ENCODE measurements around the gene PIM2.

Gene PIM2

GRCh38 chrX:48936429-48937053, 17.7 kb upstream of the PIM2 start:
- no peak for DNase-seq (ENCODE audit: low read depth in 2 of 2)

- DNase-seq (ENCODE audit: low read depth in 2 of 2): no peak
Measured at GRCh38 chrX:48935301-48935670, 16.5 kb upstream of the PIM2 start.

- no peak for DNase-seq (ENCODE audit: low read depth in 2 of 2)
Measured at GRCh38 chrX:48934581-48935300, 15.9 kb upstream of the PIM2 start.

GRCh38 chrX:48933757-48934156, 14.9 kb upstream of the PIM2 start:
- DNase-seq (ENCODE audit: low read depth in 2 of 2): no peak

DNA sequence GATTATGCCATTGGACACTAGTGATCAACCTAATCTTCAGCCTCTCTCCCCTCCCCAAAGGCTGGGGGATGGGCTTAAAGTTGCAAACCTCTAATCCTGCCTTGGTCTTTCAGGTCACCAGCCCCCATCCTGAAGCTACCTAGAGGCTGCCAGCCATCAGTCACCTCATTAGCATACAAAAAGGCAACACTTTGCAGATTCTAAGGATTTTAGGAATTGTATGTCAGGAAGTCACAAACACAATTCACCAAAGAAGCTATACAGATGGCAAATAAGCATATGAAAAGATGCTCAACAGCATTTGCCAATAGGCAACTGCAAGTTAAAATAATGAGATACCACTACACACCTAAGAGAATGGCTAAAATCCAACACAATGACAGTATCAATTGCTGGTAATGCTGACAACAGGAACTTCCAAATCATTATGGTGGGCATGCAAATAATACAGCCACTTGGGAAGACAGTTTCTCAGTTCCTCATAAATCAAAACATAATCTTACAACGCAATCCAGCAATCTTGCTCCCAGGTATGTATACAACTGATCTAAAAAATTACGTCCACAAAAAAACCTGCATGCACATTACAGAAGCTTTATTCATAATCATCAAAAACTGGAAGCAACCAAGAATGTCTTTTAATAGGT, 9.0 kb upstream of the PIM2 start:
- DNase-seq (ENCODE audit: low read depth in 2 of 2): no peak

DNA sequence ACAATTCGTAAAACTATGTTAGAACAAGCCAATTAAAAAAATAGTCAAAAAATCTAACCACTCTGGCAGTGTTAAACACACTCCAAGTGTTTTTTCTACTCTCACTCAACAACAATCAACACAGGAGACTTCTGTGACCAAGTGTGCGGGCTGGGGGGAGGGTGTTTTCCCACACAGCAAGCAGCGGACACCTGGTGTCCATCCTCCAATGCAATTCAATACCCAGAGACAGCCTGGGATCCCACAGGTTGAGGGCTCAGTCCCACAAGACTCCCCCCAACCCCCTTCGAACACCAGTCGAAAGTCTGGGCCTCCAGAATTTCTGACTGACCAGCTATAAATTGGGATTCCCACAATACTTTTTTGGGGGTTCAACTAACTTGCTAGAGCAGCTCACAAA, 8.3 kb upstream of the PIM2 start:
- no peak for DNase-seq (ENCODE audit: low read depth in 2 of 2)

DNA sequence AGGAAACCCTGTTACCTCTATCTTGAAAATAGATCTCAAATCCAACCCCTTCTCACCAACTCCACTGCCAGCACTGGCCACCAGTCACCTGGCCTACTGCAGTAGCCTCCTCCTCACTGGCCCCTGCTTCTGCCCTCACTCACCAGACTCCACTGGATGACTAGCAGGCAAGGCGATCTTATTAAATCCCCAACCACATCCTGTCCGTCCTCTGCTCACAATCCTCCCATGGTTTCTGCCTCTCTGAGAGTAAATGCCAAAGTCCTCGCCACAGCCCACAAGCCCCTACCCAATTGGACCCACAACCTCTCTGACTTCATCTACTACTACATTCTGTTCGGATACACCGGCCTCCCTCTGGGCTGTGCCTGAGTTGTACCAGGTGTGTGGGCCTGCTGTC, 5.4 kb upstream of the PIM2 start:
- no peak for DNase-seq (ENCODE audit: low read depth in 2 of 2)

GRCh38 chrX:48923771-48924170, 4.9 kb upstream of the PIM2 start:
- DNase-seq (ENCODE audit: low read depth in 2 of 2): no peak

GRCh38 chrX:48920718-48921104, 1.9 kb upstream of the PIM2 start:
- no peak for DNase-seq (ENCODE audit: low read depth in 2 of 2)

GRCh38 chrX:48919947-48920717, 1.3 kb upstream of the PIM2 start:
- DNase-seq (ENCODE audit: low read depth in 2 of 2): no peak

DNA sequence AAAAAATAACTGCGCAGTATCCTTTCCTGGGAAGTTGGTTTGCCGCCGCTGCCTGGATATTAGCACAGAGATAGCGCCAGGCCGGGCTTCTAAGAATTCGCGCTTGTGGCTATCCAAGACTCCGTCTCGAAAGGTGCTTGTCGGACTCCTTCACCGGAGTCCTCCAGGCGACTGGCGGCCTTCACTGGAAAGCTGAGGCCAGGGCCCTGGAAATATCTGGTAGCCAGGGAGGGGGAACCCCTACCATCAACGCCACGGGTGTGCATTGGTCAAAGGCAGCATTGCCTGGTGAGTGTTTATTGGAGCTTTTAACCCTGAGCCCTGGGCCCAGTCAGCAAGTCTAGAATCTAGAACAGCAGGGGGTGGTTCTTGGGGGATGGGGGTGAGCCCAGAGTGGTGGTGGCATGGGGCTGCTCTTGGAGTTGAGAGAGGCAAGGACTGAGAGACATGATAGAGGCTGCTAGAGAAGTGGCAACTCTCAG, 577 bp upstream of the PIM2 start:
- DNase-seq (ENCODE audit: low read depth in 2 of 2): no peak

- no peak for DNase-seq (ENCODE audit: low read depth in 2 of 2)
Measured at GRCh38 chrX:48918301-48918642, 552 bp downstream of the PIM2 start.

DNA sequence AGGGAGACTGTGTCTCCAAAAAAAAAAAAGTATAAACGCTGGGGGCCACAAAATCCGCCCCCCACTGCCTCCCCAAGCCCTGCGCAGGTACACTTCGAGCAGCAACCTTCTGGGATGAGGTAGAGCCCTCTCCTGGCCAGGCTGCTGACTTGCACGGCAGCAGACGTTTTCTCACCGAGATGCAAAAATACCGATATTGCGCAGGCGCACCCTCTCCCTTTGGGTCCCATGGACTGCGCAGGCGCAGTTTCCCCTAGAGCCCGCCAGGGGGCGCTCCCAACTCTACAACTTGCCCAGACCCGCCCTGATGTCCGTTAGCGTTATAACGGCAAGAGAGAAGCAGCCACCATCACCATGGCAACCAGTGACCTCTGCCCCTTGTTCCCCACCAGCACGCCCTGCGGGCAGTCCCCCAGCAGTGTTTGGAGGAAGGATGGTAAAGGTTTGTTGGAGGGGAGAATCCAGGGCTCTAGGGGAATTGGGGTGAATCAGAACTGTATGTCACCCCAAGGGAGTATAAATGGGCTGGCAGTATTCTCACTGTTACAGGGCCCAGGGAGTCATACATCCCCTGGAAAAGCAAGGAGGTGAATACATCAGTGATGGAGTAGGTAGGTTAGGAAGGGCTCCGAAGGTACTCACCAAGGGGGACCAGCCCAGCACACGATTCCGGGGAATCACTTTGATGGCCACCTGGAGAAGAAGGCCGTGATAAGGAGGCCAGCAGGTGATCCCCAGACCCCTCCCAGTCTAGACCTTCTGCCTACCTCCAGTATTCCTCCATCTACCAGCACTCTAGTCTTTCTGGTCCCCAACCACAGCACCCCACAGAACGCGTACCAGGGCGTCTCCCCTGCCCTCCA, 1.5 kb downstream of the PIM2 start:
- DNase-seq (ENCODE audit: low read depth in 2 of 2): peak; percentile 77 to 78

DNA sequence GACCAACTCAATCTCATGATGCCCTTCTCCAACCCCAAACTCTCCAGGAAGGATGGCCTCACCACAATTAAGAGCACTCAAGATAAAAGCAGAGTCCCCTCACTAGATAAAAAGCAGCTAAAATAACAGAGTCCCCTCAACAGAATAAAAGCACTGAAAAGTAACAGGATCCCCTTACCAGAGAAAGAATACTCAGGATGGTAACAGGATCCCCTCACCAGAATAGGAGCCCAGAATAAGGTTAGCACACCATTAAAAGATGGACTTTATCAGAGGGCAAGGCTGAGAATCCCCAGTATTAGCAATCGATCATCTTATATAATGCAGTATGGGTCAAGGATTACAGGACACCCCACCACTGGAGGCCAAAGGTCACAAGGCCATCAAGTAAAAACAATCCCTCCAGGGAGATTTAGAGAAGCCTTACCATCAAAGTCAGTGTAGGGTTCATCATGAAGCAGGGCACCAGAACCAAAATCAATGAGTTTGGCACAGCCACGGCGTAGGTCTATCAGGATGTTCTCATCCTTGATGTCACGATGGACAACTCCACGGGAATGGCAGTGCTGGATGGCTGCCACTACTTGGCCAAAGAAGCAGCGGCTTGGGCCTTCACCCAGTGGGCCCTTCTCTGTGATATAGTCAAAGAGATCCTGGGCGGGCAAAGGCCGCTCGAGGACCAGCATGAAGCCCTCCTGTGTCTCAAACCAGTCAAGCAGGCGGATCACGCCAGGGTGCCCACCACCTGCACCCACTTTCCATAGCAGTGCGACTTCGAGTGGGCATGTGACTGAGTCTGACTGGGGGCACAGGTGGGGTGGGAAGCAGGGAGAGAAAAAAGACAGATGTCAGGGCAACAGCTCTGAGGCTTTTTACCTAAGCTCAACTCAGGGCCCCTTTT, 4.0 kb downstream of the PIM2 start:
- DNase-seq (ENCODE audit: low read depth in 2 of 2): no peak

DNA sequence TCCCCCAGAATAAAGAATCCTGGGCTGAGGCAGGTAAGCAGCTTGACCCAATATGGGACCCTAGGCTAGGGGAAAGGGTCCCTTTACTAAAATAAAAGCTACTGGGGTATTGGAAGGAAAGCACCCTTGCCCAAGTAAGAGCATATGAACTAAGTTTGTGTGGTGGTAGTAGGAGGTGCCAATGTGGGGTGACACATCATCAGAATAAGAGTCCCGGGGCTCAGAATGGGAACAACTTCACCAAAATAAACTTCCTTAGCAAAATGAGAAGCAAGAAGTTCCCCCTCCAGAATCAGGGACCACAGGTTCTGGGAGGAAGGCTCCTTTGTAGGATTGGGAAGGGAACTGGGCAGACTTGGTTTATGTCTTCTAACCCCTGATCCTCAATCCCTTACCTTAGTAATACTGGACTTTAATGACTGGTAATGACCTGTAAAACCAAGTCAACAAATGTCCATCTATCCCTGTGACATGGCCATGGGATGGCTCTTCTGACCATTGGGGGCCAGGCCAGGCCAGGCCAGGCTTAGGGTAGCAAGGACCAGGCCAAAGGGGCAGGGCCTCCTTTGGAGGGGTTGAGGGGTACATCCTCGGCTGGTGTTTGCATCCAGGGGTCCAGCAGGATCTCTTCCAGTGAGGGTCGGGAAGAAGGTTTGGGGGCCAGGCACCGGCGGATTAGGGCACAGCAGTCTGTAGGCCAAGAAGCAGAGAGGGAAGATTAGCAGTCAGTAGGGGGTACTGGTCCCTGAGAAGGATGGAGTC, 5.0 kb downstream of the PIM2 start:
- no peak for DNase-seq (ENCODE audit: low read depth in 2 of 2)

- peak; percentile 78 to 80 for DNase-seq (ENCODE audit: low read depth in 2 of 2)
Measured at GRCh38 chrX:48911412-48912182, 7.2 kb downstream of the PIM2 start, which contains the start of gene SLC35A2. SLC35A2 (minus strand) TSS chrX:48911646; CDS start chrX:48911636, 10 bp downstream.

- DNase-seq (ENCODE audit: low read depth in 2 of 2): no peak
Measured at GRCh38 chrX:48910926-48911411, 7.9 kb downstream of the PIM2 start.

- DNase-seq (ENCODE audit: low read depth in 2 of 2): no peak
Measured at GRCh38 chrX:48909703-48910294, 9.0 kb downstream of the PIM2 start.
